ENCODE data around the gene ACSBG1. TPM values are rescaled to one million over a fixed set of nuclear protein-coding genes. Genes with fewer than 3 reads are reported as not detected.
A peak's percentile ranks its signal among the peaks of the same experiment; 100 is the strongest.

Gene ACSBG1
- total and polyA plus RNA-seq, 10 of the 15 experiments (the other 5 are each of a cell fraction or from before 2014, with no cell fraction given): 0.11 to 0.75 (median 0.42) TPM

DNA sequence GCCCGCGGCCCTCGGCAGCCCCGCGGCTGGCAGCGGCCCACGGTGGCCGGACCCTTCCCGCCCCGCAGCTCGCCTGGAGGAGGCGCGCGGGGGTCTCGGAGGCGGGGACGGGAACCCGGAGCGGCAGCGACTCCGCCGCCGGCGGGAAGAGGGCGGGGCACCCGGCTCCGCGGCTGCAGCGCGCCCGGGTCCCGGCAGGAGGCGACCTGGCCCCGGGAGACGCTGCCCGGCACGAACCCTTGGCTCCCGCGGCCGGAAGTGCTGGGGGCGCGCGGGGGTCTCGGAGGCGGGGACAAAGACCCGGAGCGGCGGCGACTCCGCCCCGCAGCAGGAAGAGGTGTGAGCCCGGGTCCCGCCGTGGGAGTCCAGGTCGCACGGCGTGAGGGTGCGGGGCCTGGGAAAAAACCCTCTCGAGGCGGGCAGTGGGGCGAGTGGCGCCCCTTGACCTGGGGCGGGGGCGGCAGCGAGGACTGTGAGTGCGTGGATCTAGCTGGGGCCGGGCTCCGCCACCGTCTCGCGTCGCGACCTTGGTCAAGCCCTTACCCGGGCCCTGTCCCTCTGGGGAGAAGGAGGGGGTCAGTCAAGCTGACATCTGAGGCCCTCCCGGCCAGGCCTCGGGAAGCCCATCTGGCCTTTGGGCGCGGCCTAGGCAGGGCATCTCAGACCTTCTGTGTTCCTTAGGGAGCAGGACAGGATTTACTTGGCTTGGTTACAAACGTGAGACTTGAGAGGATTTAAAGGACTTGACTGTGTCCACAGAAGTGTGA lies 102.9 kb downstream of the ACSBG1 start, which contains the start of gene CIB2 (continued):
- no peak for TF ChIP-seq RFX5 (IDR thresholded peaks at IDR 0.05; ENCODE audit: low read depth, low read length)
- TF ChIP-seq NFIC (IDR thresholded peaks at IDR 0.05; ENCODE audit: low read depth, low read length): no peak
- TF ChIP-seq, protein P1, sequence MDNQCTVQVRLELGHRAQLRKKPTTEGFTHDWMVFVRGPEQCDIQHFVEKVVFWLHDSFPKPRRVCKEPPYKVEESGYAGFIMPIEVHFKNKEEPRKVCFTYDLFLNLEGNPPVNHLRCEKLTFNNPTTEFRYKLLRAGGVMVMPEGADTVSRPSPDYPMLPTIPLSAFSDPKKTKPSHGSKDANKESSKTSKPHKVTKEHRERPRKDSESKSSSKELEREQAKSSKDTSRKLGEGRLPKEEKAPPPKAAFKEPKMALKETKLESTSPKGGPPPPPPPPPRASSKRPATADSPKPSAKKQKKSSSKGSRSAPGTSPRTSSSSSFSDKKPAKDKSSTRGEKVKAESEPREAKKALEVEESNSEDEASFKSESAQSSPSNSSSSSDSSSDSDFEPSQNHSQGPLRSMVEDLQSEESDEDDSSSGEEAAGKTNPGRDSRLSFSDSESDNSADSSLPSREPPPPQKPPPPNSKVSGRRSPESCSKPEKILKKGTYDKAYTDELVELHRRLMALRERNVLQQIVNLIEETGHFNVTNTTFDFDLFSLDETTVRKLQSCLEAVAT (IDR thresholded peaks at IDR 0.05): no peak
- peak; percentile 73 for TF ChIP-seq BACH1 (IDR thresholded peaks at IDR 0.05; ENCODE audit: borderline replicate concordance)
- peak; percentile 45 for TF ChIP-seq RELA (IDR thresholded peaks at IDR 0.05; ENCODE audit: borderline replicate concordance, partially characterized antibody)
- no peak for TF ChIP-seq YBX1 (IDR thresholded peaks at IDR 0.05)
- TF ChIP-seq KDM1A (IDR thresholded peaks at IDR 0.05; ENCODE audit: borderline replicate concordance): no peak
- no peak for TF ChIP-seq SP1 (IDR thresholded peaks at IDR 0.05; ENCODE audit: low read depth, low read length)
- no peak for TF ChIP-seq NR2C2 (IDR thresholded peaks at IDR 0.05; ENCODE audit: borderline replicate concordance, control insufficient read depth, insufficient read length, low read depth)
- TF ChIP-seq FOXM1 (IDR thresholded peaks at IDR 0.05; ENCODE audit: low read depth, low read length): no peak
- no peak for TF ChIP-seq BMI1 (IDR thresholded peaks at IDR 0.05; ENCODE audit: borderline replicate concordance)
- TF ChIP-seq, protein P2, sequence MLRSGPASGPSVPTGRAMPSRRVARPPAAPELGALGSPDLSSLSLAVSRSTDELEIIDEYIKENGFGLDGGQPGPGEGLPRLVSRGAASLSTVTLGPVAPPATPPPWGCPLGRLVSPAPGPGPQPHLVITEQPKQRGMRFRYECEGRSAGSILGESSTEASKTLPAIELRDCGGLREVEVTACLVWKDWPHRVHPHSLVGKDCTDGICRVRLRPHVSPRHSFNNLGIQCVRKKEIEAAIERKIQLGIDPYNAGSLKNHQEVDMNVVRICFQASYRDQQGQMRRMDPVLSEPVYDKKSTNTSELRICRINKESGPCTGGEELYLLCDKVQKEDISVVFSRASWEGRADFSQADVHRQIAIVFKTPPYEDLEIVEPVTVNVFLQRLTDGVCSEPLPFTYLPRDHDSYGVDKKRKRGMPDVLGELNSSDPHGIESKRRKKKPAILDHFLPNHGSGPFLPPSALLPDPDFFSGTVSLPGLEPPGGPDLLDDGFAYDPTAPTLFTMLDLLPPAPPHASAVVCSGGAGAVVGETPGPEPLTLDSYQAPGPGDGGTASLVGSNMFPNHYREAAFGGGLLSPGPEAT (IDR thresholded peaks at IDR 0.05; ENCODE audit: low read depth): no peak
- TF ChIP-seq, protein P3, sequence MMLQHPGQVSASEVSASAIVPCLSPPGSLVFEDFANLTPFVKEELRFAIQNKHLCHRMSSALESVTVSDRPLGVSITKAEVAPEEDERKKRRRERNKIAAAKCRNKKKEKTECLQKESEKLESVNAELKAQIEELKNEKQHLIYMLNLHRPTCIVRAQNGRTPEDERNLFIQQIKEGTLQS (IDR thresholded peaks at IDR 0.05; ENCODE audit: borderline replicate concordance, extremely low read depth, low read depth, low read length): no peak
- TF ChIP-seq SREBF1 (IDR thresholded peaks at IDR 0.05; ENCODE audit: low read length): no peak
- no peak for TF ChIP-seq HCFC1 (IDR thresholded peaks at IDR 0.05; ENCODE audit: low read length)
- TF ChIP-seq ZSCAN29 (IDR thresholded peaks at IDR 0.05): peak; percentile 32; the same call in 1 of the 2 replicates
- TF ChIP-seq, protein P4, sequence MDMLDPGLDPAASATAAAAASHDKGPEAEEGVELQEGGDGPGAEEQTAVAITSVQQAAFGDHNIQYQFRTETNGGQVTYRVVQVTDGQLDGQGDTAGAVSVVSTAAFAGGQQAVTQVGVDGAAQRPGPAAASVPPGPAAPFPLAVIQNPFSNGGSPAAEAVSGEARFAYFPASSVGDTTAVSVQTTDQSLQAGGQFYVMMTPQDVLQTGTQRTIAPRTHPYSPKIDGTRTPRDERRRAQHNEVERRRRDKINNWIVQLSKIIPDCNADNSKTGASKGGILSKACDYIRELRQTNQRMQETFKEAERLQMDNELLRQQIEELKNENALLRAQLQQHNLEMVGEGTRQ (IDR thresholded peaks at IDR 0.05; ENCODE audit: borderline replicate concordance, low read depth, low read length): no peak
- TF ChIP-seq MTA2 (IDR thresholded peaks at IDR 0.05; ENCODE audit: low read depth): peak; percentile 44; the same call in 1 of the 2 replicates
- TF ChIP-seq RBBP5 (conservative IDR thresholded peaks at IDR 0.05): no peak
- TF ChIP-seq, protein P5, sequence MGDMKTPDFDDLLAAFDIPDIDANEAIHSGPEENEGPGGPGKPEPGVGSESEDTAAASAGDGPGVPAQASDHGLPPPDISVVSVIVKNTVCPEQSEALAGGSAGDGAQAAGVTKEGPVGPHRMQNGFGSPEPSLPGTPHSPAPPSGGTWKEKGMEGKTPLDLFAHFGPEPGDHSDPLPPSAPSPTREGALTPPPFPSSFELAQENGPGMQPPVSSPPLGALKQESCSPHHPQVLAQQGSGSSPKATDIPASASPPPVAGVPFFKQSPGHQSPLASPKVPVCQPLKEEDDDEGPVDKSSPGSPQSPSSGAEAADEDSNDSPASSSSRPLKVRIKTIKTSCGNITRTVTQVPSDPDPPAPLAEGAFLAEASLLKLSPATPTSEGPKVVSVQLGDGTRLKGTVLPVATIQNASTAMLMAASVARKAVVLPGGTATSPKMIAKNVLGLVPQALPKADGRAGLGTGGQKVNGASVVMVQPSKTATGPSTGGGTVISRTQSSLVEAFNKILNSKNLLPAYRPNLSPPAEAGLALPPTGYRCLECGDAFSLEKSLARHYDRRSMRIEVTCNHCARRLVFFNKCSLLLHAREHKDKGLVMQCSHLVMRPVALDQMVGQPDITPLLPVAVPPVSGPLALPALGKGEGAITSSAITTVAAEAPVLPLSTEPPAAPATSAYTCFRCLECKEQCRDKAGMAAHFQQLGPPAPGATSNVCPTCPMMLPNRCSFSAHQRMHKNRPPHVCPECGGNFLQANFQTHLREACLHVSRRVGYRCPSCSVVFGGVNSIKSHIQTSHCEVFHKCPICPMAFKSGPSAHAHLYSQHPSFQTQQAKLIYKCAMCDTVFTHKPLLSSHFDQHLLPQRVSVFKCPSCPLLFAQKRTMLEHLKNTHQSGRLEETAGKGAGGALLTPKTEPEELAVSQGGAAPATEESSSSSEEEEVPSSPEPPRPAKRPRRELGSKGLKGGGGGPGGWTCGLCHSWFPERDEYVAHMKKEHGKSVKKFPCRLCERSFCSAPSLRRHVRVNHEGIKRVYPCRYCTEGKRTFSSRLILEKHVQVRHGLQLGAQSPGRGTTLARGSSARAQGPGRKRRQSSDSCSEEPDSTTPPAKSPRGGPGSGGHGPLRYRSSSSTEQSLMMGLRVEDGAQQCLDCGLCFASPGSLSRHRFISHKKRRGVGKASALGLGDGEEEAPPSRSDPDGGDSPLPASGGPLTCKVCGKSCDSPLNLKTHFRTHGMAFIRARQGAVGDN (IDR thresholded peaks at IDR 0.05): peak; percentile 76; the same call in 1 of the 2 replicates
- TF ChIP-seq CREB1 (IDR thresholded peaks at IDR 0.05; ENCODE audit: low read depth): no peak
- TF ChIP-seq SUZ12 (IDR thresholded peaks at IDR 0.05; ENCODE audit: unreplicated experiment): no peak
- TF ChIP-seq SREBF2 (IDR thresholded peaks at IDR 0.05; ENCODE audit: low read length): no peak

All from GM12878 (cell line).